Measurements from ENCODE around the gene MLXIP. TPM values are rescaled to one million over a fixed set of nuclear protein-coding genes. Genes with fewer than 3 reads are reported as not detected.

The MLXIP gene
- total RNA-seq, 1 experiment from 2014 or later: 32.4 TPM

GRCh38 chr12:122028905-122029560, 49.5 kb upstream of the MLXIP start:
- Histone ChIP-seq H4K5ac (ENCODE audit: insufficient read length, low read depth, low read length) (no peak overlapping the region), H3K27me3 (ENCODE audit: insufficient read depth, low read length) (no peaks in the 10 kb centered on the region), H3K27ac (ENCODE audit: insufficient read length, low read depth, low read length) (no peak overlapping the region), H3K23ac (ENCODE audit: insufficient read length, low read depth, low read length) (no peak overlapping the region), H3K79me1 (ENCODE audit: insufficient read depth, low read depth, low read length, poor library complexity, severe bottlenecking) (peaks cover 7% of the 10 kb centered on the region), H4K8ac (replicated peaks; ENCODE audit: insufficient read length, low read depth, low read length) (no peak overlapping the region), H2BK120ac (ENCODE audit: low read depth, low read length, poor library complexity, severe bottlenecking) (no peak overlapping the region), H3K23me2 (ENCODE audit: insufficient read length, low read depth, low read length, poor library complexity, severe bottlenecking) (no peaks in the 10 kb centered on the region), H2BK15ac (ENCODE audit: low read depth, low read length) (no peak overlapping the region), H2BK12ac (ENCODE audit: insufficient read length, low read depth, low read length) (no peak overlapping the region), H4K20me1 (ENCODE audit: control insufficient read depth, insufficient read depth, insufficient read length) (peaks cover 3% of the 10 kb centered on the region), H2BK5ac (ENCODE audit: insufficient read length, low read length) (no peak overlapping the region), H3K4me1 (ENCODE audit: insufficient read depth, low read length) (no peaks in the 10 kb centered on the region), H3K18ac (ENCODE audit: insufficient read length, low read depth, low read length) (no peak overlapping the region), H3K9ac (ENCODE audit: extremely low read depth, insufficient read length, low read length) (no peak overlapping the region), H3T11ph (ENCODE audit: low read length) (no peak overlapping the region), H3K4me2 (ENCODE audit: insufficient read depth, insufficient read length, low read length) (no peak overlapping the region), H3K9me3 (ENCODE audit: control insufficient read depth, low read depth, low read length) (no peaks in the 10 kb centered on the region), H2AK5ac (ENCODE audit: insufficient read length, low read length) (no peak overlapping the region), H3K4ac (ENCODE audit: low read depth, low read length) (no peak overlapping the region), H3K79me2 (ENCODE audit: insufficient read depth, low read length) (peaks cover 2% of the 10 kb centered on the region; the same call in 1 of the 2 replicates), H4K91ac (ENCODE audit: insufficient read length, low read depth, low read length) (no peak overlapping the region), H2AFZ (ENCODE audit: low read length) (no peak overlapping the region), H3K56ac (ENCODE audit: insufficient read length, low read depth, low read length) (no peak overlapping the region), H3K14ac (ENCODE audit: insufficient read depth, low read length) (no peak overlapping the region), H2BK20ac (ENCODE audit: low read depth, low read length, poor library complexity, severe bottlenecking) (no peak overlapping the region)
- no peak overlapping the region for H3K4me3 Mint-ChIP-seq
- WGBS (ENCODE audit: extremely low coverage, insufficient read length, low lambda C conversion rate): no CpG with 5 or more reads among the region's 23 CpGs
- H3K9me3 Mint-ChIP-seq: no peaks in the 10 kb centered on the region
- peaks cover 1 to 5% (median 3%) of the 10 kb centered on the region in 3 experiments; a peak in 4 of 7 replicates for H3K36me3 Mint-ChIP-seq (ENCODE audit: insufficient read depth in 1 of 3, low read depth in 3 of 3)
- H3K27me3 Mint-ChIP-seq (ENCODE audit: low read depth): no peaks in the 10 kb centered on the region
- no peak for TF ChIP-seq CTCF (conservative IDR thresholded peaks at IDR 0.05)
- no peak for DNase-seq
- peak overlapping the region in 1 of 3 experiments; percentile 59; a peak in 1 of 7 replicates for H3K27ac Mint-ChIP-seq
- peaks cover 29 to 32% of the 10 kb centered on the region in 2 experiments for H3K4me1 Mint-ChIP-seq

Data from H9 (cell line).